Epithelial cell of proximal tubule (primary cell): ENCODE data around the gene PHF21B. TPM values are rescaled to one million over a fixed set of nuclear protein-coding genes. Genes with fewer than 3 reads are reported as not detected.

ENCODE experiments used
- DNase-seq: peaks from one replicate; pipeline ENCODE4 v3.0.0-alpha.2; 2011; ENCODE audit warnings: low read depth
- H3K4me3 ChIP-seq: 2 replicates; pipeline ENCODE4 v1.5.1; 2011; ENCODE audit warnings: low read depth, mild to moderate bottlenecking, low read length
- CTCF ChIP-seq: conservative IDR thresholded peaks from 2 replicates; pipeline ENCODE4 v1.5.1; 2012; ENCODE audit warnings: low read depth, mild to moderate bottlenecking, low read length
- total RNA-seq: library from RNA; depleted of rRNA; stranded (reverse); fragments of >200 nt; gene quantifications from 2 replicates; pipeline ENCODE4 v1.2.3, GENCODE V29; 2015

The PHF21B gene
- total RNA-seq, 1 donor from 2014 or later, result 2.0 TPM

- no peak for DNase-seq
- TF ChIP-seq CTCF, result no peak
- no peak overlapping the region for H3K4me3 ChIP-seq
These were observed 116.7 kb downstream of the PHF21B start for GRCh38 chr22:44892803-44893730.

DNA sequence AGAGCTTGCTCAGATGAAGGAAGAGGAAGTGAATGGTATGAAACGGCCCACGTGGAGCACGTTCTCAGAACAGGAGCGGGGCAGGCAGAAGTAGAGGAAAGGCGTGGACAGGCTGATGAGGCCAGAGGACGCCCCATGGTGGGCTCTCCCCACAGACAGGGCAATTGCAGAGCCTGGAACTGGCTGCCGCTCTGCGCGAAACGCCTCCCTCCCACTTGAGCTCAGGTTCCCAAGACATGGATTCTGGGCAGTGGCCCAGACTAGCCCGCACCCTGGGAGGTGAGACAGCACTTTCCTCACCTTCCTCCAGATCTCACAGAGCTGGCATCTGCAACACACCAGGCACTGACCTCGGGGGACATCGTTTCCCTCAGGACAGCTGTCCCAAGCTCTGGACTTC, 117.6 kb downstream of the PHF21B start:
- DNase-seq, result no peak
- TF ChIP-seq CTCF, result no peak
- no peak overlapping the region for H3K4me3 ChIP-seq

- DNase-seq, result no peak
These were observed 118.0 kb downstream of the PHF21B start for GRCh38 chr22:44891791-44892190.

DNA sequence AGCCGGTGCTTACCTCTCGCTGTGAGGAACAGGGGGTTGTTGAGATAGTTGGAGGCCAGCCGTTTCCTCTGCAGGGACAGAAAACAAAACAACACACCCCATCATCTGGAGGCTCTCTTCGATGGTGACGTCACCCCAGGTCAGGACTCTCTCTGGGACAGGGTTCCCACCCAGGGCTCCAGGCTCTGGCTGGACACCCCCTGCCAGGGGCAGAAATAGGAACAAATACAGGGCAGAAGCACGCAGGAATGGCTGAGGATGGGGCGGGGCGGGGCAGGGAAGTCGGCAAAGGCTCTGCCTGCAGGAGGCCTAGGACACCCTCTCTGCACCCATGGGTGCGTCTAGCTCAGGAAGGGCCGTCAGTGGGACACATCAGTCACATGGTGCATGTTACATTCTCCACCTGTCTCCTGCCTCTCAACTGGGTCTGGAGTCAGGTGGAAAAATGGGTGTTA, 118.5 kb downstream of the PHF21B start:
- H3K4me3 ChIP-seq, result no peak overlapping the region
- no peak for DNase-seq
- no peak for TF ChIP-seq CTCF

More at GRCh38 chr22:44891791-44892190, 118.0 kb downstream of the PHF21B start:
- no peak for TF ChIP-seq CTCF
- H3K4me3 ChIP-seq, result no peak overlapping the region

GRCh38 chr22:44890416-44891292, 119.2 kb downstream of the PHF21B start:
- no peak for DNase-seq
- H3K4me3 ChIP-seq, result no peak overlapping the region
- TF ChIP-seq CTCF, result no peak

DNA sequence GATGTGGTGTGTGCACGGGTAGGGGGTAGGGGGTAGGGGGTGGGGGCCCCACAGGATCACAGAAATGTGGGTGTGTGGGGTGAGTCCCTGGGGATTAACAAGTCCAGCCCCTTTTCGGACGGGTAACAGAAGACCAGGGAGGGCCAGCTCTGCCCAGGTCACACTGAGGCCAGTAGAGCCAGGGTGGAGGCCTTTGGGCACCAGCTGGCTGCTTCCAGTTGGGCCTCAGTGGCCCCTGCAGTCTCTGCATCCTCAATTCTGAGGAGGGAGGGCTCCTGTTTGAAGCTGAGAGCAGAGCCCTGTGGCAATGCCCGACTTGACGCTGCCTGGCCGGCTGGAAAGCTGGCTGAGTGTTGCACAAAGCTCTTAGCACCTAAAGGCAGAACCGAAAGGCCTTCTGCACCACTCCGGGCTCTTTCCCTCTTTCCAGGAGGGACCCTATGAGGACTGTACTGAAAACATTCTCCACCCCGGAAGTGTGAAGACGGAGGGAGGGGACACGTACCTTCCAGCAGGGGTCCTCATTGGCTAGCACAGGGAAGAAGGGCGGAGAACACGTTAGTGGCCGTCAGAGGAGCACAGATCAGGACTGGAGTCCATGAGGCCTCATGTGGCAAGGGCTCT, 120.4 kb downstream of the PHF21B start:
- no peak for DNase-seq
- H3K4me3 ChIP-seq, result no peak overlapping the region
- no peak for TF ChIP-seq CTCF
